Measurements from ENCODE around the gene HSPH1. TPM values are rescaled to one million over a fixed set of nuclear protein-coding genes. Genes with fewer than 3 reads are reported as not detected.

HSPH1 gene
- total RNA-seq, 1 experiment from 2014 or later: 116 TPM

GRCh38 chr13:31151837-31152236, 9.9 kb downstream of the HSPH1 start:
- POLR2A ChIA-PET: no interaction called here
- Histone ChIP-seq H3K4me2 (ENCODE audit: low read length) (no peak overlapping the region), H3K9me2 (ENCODE audit: insufficient read depth) (no peaks in the 10 kb centered on the region), H3K4me1 (ENCODE audit: control insufficient read depth in 1 of 2, insufficient read depth in 2 of 2, low read length in 2 of 2) (no peaks in the 10 kb centered on the region), H3K27ac (ENCODE audit: low read depth, low read length) (no peak overlapping the region), H3K4me3 (replicated peaks in 1 of 2; ENCODE audit: low read depth in 1 of 2, low read length in 2 of 2) (no peak overlapping the region), H3K9me3 (ENCODE audit: control insufficient read depth in 1 of 2, insufficient read depth in 1 of 2, low read depth in 1 of 2, low read length in 2 of 2) (no peaks in the 10 kb centered on the region), H3K9ac (ENCODE audit: low read length) (no peak overlapping the region), H3K79me2 (ENCODE audit: insufficient read depth, low read length) (peaks cover 100% of the 10 kb centered on the region), H4K20me1 (ENCODE audit: insufficient read depth) (peaks cover 5% of the 10 kb centered on the region; the same call in 1 of the 2 replicates), H2AFZ (ENCODE audit: low read depth, low read length, poor library complexity, severe bottlenecking) (no peak overlapping the region), H3K36me3 (ENCODE audit: control insufficient read depth in 1 of 2, insufficient read depth in 2 of 2, low read length in 2 of 2) (peaks cover 85 to 90% of the 10 kb centered on the region in 2 experiments), H3K27me3 (ENCODE audit: insufficient read depth, low read length) (no peaks in the 10 kb centered on the region)
- no peak for ATAC-seq
- no peak for DNase-seq (ENCODE audit: low read depth, low spot score)
- CTCF ChIA-PET: no interaction called here
- TF ChIP-seq ZBTB33 (IDR thresholded peaks at IDR 0.05; ENCODE audit: extremely low read depth, insufficient replicate concordance, low read length) (no peak), CBX3 (IDR thresholded peaks at IDR 0.05; ENCODE audit: low read depth) (no peak), ATF3 (IDR thresholded peaks at IDR 0.05) (no peak), MAX (IDR thresholded peaks at IDR 0.05) (no peak), SIN3A (IDR thresholded peaks at IDR 0.05; ENCODE audit: low read depth) (no peak), EGR1 (IDR thresholded peaks at IDR 0.05; ENCODE audit: low read depth) (no peak), FOSL1 (IDR thresholded peaks at IDR 0.05; ENCODE audit: low read depth) (no peak), SRF (IDR thresholded peaks at IDR 0.05; ENCODE audit: low read depth) (no peak), YY1 (IDR thresholded peaks at IDR 0.05; ENCODE audit: extremely low read depth, insufficient replicate concordance, low read depth, low read length) (no peak), ZFX (IDR thresholded peaks at IDR 0.05) (no peak), REST (IDR thresholded peaks at IDR 0.05; ENCODE audit: low read depth) (no peak), SP1 (IDR thresholded peaks at IDR 0.05; ENCODE audit: low read depth) (no peak), TCF7L2 (IDR thresholded peaks at IDR 0.05; ENCODE audit: borderline replicate concordance, extremely low read depth, insufficient read depth, insufficient read length) (no peak), JUND (IDR thresholded peaks at IDR 0.05) (no peak), ZNF274 (IDR thresholded peaks at IDR 0.05; ENCODE audit: low read depth, low read length) (no peak), CEBPB (IDR thresholded peaks at IDR 0.05; ENCODE audit: low read depth) (no peak)
- RAD21 ChIA-PET (ENCODE audit: low non-redundant PET in 1 of 2, low total read pairs in 2 of 2, uncharacterized antibody in 2 of 2, unreplicated experiment in 2 of 2): no interaction called here
- intact Hi-C loops (cut with micrococcal nuclease): no loop called here
- no TSS peak for BruUV-seq (replicated peaks)
